T-helper 17 cell (primary cell): ENCODE measurements around the gene ARMC2. TPM values are rescaled to one million over a fixed set of nuclear protein-coding genes. Genes with fewer than 3 reads are reported as not detected.
"Not testable (repeated sequence)": the region's sequence is repeated elsewhere in the genome, so short reads cannot be mapped to it uniquely, and the experiment has no call there.

Experiments used
- ATAC-seq: fragments of 150-1000 bp; cut with Tn5 transposase; 2 replicates; pipeline ENCODE4 v1.10.0; 2021; ENCODE audit warnings: mild to moderate bottlenecking, moderate library complexity
- DNase-seq, 3 donors: peaks; one replicate each; pipeline versions ENCODE4 v3.0.0 to v3.0.0-alpha.2; 2020 to 2021
- H3K9me3 ChIP-seq: one replicate; pipeline ENCODE4 v1.7.0; 2013; ENCODE audit warnings: low read length, mild to moderate bottlenecking; ENCODE audit not compliant: control insufficient read depth, poor library complexity, severe bottlenecking
- H3K27ac Mint-ChIP-seq: one replicate; pipeline ENCODE4 v1.8.0; 2022; ENCODE audit warnings: mild to moderate bottlenecking, moderate library complexity, mixed read lengths
- H3K27me3 Mint-ChIP-seq: one replicate; pipeline ENCODE4 v1.8.0; 2022; ENCODE audit warnings: mixed read lengths
- H3K36me3 Mint-ChIP-seq: one replicate; pipeline ENCODE4 v1.8.0; 2022; ENCODE audit warnings: low read depth, mixed read lengths
- H3K4me1 Mint-ChIP-seq: one replicate; pipeline ENCODE4 v1.8.0; 2022; ENCODE audit warnings: mild to moderate bottlenecking, mixed read lengths
- H3K4me3 Mint-ChIP-seq: one replicate; pipeline ENCODE4 v1.8.0; 2022; ENCODE audit warnings: mild to moderate bottlenecking, moderate library complexity, mixed read lengths
- total RNA-seq, 4 donors: library from RNA in 2 of 4; stranded (reverse) in 2 of 4; gene quantifications; one replicate each; pipeline ENCODE4 v1.2.3 and lab custom pipeline; 2022 to 2026

The ARMC2 gene
- total RNA-seq, 2 donors from 2014 or later, result 6.9 to 8.7 TPM

- DNase-seq (no peak), ATAC-seq (no peak)
- Mint-ChIP-seq H3K4me1 (peaks cover 21% of the 10 kb centered on the region), H3K36me3 (peaks cover 6% of the 10 kb centered on the region), H3K27me3 (no peaks in the 10 kb centered on the region), H3K4me3 (peak overlapping the region; percentile 66), H3K27ac (peak overlapping the region; percentile 34)
- H3K9me3 ChIP-seq, result no peaks in the 10 kb centered on the region
Measured at GRCh38 chr6:108959972-108960582, 111.9 kb downstream of the ARMC2 start.

- Mint-ChIP-seq H3K27ac (no peak overlapping the region), H3K4me3 (peak overlapping the region; percentile 66), H3K36me3 (peaks cover 6% of the 10 kb centered on the region), H3K27me3 (no peaks in the 10 kb centered on the region), H3K4me1 (peaks cover 19% of the 10 kb centered on the region)
- ATAC-seq, result no peak
- DNase-seq, result no peak
- H3K9me3 ChIP-seq, result no peaks in the 10 kb centered on the region
Measured at GRCh38 chr6:108960601-108961000, 112.4 kb downstream of the ARMC2 start.

GRCh38 chr6:108961077-108961476, 112.9 kb downstream of the ARMC2 start:
- H3K9me3 ChIP-seq, result no peaks in the 10 kb centered on the region
- no peak for DNase-seq
- no peaks in the 10 kb centered on the region for H3K27me3 Mint-ChIP-seq
- H3K27ac Mint-ChIP-seq, result no peak overlapping the region
- no peak for ATAC-seq
- H3K4me3 Mint-ChIP-seq, result no peak overlapping the region
- H3K4me1 Mint-ChIP-seq, result peaks cover 14% of the 10 kb centered on the region
- H3K36me3 Mint-ChIP-seq, result peaks cover 6% of the 10 kb centered on the region

DNA sequence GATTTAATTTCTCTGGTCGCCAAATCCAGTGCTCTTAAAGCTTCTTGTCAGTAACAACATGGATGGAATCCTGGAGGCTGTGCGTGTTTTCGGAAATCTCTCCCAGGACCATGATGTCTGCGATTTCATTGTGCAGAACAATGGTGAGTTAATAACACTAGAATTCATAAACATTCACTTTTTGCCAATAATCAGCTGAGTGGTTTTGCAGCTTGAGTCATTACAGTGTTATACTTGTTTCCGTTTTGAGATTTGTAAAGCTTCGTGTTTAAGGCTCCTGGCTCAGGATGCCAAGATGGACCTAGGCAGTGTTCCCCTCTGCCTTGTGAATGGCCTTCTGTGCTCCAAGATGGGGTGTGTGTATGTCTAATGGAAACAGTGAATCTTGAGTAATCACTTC, 113.8 kb downstream of the ARMC2 start:
- H3K9me3 ChIP-seq, result no peaks in the 10 kb centered on the region
- ATAC-seq, result no peak
- H3K36me3 Mint-ChIP-seq, result peaks cover 6% of the 10 kb centered on the region
- no peak overlapping the region for H3K27ac Mint-ChIP-seq
- H3K27me3 Mint-ChIP-seq, result no peaks in the 10 kb centered on the region
- DNase-seq, result no peak
- no peak overlapping the region for H3K4me3 Mint-ChIP-seq
- H3K4me1 Mint-ChIP-seq, result peaks cover 13% of the 10 kb centered on the region

DNA sequence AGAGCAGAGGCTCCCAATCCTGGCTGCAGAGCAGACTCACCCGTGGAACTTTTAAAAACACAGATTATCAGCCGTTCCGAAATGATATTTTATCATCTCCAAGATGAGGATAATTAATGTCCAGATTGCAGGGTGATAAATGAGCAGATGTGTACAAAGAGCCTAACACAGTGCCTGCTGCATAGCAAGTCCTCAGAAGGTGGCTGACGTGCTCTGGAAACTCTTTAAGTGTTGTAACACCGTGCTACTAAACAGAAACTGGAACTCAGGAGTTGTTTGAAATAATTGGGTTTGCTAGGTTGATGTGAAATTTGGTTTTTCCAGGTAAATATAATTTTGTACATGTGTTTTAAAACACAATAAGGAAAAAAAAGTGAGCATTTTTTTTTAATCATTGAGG, 118.0 kb downstream of the ARMC2 start:
- no peaks in the 10 kb centered on the region for H3K36me3 Mint-ChIP-seq
- DNase-seq, result no peak
- no peak for ATAC-seq

GRCh38 chr6:108966855-108967755, 118.9 kb downstream of the ARMC2 start:
- Mint-ChIP-seq H3K4me1 (peaks cover 5% of the 10 kb centered on the region), H3K4me3 (no peak overlapping the region), H3K27ac (peak overlapping the region; percentile 37), H3K36me3 (no peaks in the 10 kb centered on the region), H3K27me3 (no peaks in the 10 kb centered on the region)
- H3K9me3 ChIP-seq, result no peaks in the 10 kb centered on the region
- peak; percentile 65 for ATAC-seq
- DNase-seq, result no peak

More for the DNA sequence above, 118.0 kb downstream of the ARMC2 start:
- Mint-ChIP-seq H3K4me1 (peaks cover 4% of the 10 kb centered on the region), H3K4me3 (no peak overlapping the region), H3K27me3 (no peaks in the 10 kb centered on the region), H3K27ac (no peak overlapping the region)
- no peaks in the 10 kb centered on the region for H3K9me3 ChIP-seq

- no peak for DNase-seq
- no peaks in the 10 kb centered on the region for H3K9me3 ChIP-seq
- no peak for ATAC-seq
- no peaks in the 10 kb centered on the region for H3K36me3 Mint-ChIP-seq
- no peak overlapping the region for H3K4me3 Mint-ChIP-seq
- H3K27me3 Mint-ChIP-seq, result no peaks in the 10 kb centered on the region
- H3K4me1 Mint-ChIP-seq, result peaks cover 6% of the 10 kb centered on the region
- peak overlapping the region; percentile 37 for H3K27ac Mint-ChIP-seq
Measured at GRCh38 chr6:108968325-108969316, 120.4 kb downstream of the ARMC2 start.

DNA sequence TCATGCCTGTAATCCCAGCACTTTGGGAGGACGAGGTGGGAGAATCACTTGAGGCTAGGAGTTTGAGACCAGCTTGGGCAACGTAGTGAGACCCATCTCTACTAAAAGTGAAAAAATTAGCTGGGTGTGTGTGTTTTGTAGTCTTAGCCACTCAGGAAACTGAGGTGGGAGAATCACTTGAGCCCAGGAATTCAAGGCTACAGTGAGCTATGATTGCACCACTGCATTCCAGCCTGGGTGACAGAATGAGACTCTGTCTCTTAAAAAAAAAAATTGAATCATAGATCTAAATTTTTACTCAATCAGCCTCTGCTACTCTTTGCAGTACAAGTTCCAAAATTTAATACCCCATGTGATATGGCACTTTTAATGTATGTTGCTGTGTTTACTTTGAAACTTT, 121.6 kb downstream of the ARMC2 start:
- H3K4me1 Mint-ChIP-seq, result peaks cover 6% of the 10 kb centered on the region
- ATAC-seq (no peak), DNase-seq (no peak)
- no peak overlapping the region for H3K27ac Mint-ChIP-seq
- no peaks in the 10 kb centered on the region for H3K36me3 Mint-ChIP-seq
- H3K27me3 Mint-ChIP-seq, result no peaks in the 10 kb centered on the region
- H3K9me3 ChIP-seq, result no peaks in the 10 kb centered on the region
- H3K4me3 Mint-ChIP-seq, result no peak overlapping the region

- Mint-ChIP-seq H3K4me3 (no peak overlapping the region), H3K36me3 (no peaks in the 10 kb centered on the region), H3K27me3 (no peaks in the 10 kb centered on the region), H3K27ac (no peak overlapping the region), H3K4me1 (peaks cover 2% of the 10 kb centered on the region)
- ATAC-seq, result no peak
- DNase-seq, result no peak
- H3K9me3 ChIP-seq, result peaks cover 6% of the 10 kb centered on the region
Measured at GRCh38 chr6:108974201-108974600, 126.0 kb downstream of the ARMC2 start.

DNA sequence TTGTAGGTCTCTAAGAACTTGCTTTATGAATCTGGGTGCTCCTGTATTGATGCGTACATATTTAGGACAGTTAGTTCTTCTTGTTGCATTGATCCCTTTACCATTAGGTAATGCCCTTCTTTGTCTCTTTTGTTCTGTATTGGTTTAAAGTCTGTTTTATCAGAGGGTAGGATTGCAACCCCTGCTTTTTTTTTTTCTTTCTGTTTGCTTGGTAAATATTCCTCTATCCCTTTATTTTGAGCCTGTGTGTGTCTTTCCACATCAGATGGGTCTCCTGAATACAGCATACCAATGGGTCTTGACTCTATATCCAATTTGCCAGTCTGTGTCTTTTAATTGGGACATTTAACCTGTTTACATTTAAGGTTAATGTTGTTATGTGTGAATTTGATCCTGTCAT, 130.4 kb downstream of the ARMC2 start:
- not testable (repeated sequence) for H3K9me3 ChIP-seq, H3K27ac Mint-ChIP-seq, ATAC-seq, H3K4me3 Mint-ChIP-seq, DNase-seq, H3K4me1 Mint-ChIP-seq, H3K27me3 Mint-ChIP-seq, H3K36me3 Mint-ChIP-seq

DNA sequence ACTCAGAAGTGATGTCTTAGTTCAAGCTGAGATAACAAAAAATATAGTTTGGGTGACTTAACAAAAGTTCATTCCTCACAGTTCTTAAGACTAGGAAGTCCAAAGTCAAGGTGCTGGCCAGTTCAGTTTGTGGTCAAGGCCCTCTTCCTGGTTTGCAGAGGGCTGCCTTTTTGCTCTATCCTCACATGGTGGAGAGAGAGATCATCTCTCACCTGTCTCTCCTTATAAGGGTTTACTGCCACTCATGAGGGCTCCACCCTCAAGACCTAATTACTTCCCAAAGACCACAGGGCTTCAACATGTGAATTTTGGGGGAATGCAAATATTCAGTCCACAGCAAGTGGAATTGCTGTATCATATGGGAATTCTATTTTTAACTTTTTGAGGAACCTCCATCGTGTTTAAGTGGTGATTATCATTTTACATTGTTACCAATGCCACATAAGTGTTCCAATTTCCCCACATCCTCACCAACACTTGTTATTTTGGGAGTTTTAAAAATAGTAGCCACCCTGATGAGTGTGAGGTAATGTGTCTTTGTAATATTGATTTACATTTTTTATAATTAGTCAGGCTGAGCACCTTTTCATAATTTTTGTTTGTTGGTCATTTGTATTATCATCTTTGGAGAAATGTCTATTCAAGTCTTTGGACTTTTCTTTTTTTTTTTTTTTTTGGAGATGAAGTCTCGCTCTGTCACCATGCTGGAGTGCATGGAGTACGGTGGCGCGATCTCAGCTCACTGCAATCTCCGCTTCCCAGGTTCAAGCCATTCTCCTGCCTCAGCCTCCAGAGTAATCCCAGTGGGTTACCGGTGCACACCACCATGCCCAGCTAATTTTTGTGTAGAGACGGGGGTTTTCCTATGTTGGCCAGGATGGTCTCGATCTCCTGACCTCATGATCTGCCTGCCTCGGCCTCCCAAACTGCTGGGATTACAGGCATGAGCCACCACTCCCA, 134.2 kb downstream of the ARMC2 start:
- peaks cover 2% of the 10 kb centered on the region for H3K4me1 Mint-ChIP-seq
- no peak for ATAC-seq
- H3K27ac Mint-ChIP-seq, result no peak overlapping the region
- no peak for DNase-seq
- no peak overlapping the region for H3K4me3 Mint-ChIP-seq
- H3K36me3 Mint-ChIP-seq, result no peaks in the 10 kb centered on the region
- no peaks in the 10 kb centered on the region for H3K9me3 ChIP-seq
- no peaks in the 10 kb centered on the region for H3K27me3 Mint-ChIP-seq

- DNase-seq (no peak), ATAC-seq (no peak)
- Mint-ChIP-seq H3K4me3 (no peak overlapping the region), H3K36me3 (no peaks in the 10 kb centered on the region), H3K4me1 (peaks cover 2% of the 10 kb centered on the region), H3K27me3 (no peaks in the 10 kb centered on the region), H3K27ac (no peak overlapping the region)
- H3K9me3 ChIP-seq, result no peaks in the 10 kb centered on the region
Measured at GRCh38 chr6:108983151-108983550, 134.9 kb downstream of the ARMC2 start.
